HG02759 (cell line): Measurements from ENCODE around the gene FAM184A.
"Not testable (repeated sequence)": the region's sequence is repeated elsewhere in the genome, so short reads cannot be mapped to it uniquely, and the experiment has no call there.

Experiments used
- ATAC-seq: cut with Tn5 transposase; IDR thresholded peaks from one replicate; pipeline ENCODE4 v1.9.1; 2021; ENCODE audit warnings: mild to moderate bottlenecking, moderate library complexity; ENCODE audit not compliant: unreplicated experiment

The FAM184A gene

GRCh38 chr6:119020597-119021561 lies 57.6 kb downstream of the FAM184A start:
- ATAC-seq, result no peak

GRCh38 chr6:119015165-119015564 lies 63.3 kb downstream of the FAM184A start:
- ATAC-seq, result not testable (repeated sequence)

- no peak for ATAC-seq
Measured at GRCh38 chr6:119012521-119012920, 65.9 kb downstream of the FAM184A start.

- ATAC-seq, result not testable (repeated sequence)
Measured at GRCh38 chr6:119009266-119009665, 69.2 kb downstream of the FAM184A start.

- no peak for ATAC-seq
Measured at GRCh38 chr6:119006974-119007373, 71.5 kb downstream of the FAM184A start.

GRCh38 chr6:119002069-119002468 lies 76.4 kb downstream of the FAM184A start:
- no peak for ATAC-seq

- no peak for ATAC-seq
Measured at GRCh38 chr6:118999494-119000040, 78.9 kb downstream of the FAM184A start.

- not testable (repeated sequence) for ATAC-seq
Measured at GRCh38 chr6:118997426-118997825, 81.0 kb downstream of the FAM184A start.

- no peak for ATAC-seq
Measured at GRCh38 chr6:118996289-118996820, 82.1 kb downstream of the FAM184A start.

- no peak for ATAC-seq
Measured at GRCh38 chr6:118993803-118994251, 84.6 kb downstream of the FAM184A start.

- no peak for ATAC-seq
Measured at GRCh38 chr6:118993358-118993757, 85.1 kb downstream of the FAM184A start.

- ATAC-seq, result no peak
Measured at GRCh38 chr6:118992186-118992795, 86.2 kb downstream of the FAM184A start.

- ATAC-seq, result no peak
Measured at GRCh38 chr6:118986312-118986711, 92.2 kb downstream of the FAM184A start.

GRCh38 chr6:118985123-118985830 lies 93.2 kb downstream of the FAM184A start:
- no peak for ATAC-seq

GRCh38 chr6:118984342-118984741 lies 94.1 kb downstream of the FAM184A start:
- no peak for ATAC-seq

- no peak for ATAC-seq
Measured at GRCh38 chr6:118982575-118982911, 95.9 kb downstream of the FAM184A start.

- no peak for ATAC-seq
Measured at GRCh38 chr6:118981884-118982574, 96.4 kb downstream of the FAM184A start.

- ATAC-seq, result no peak
Measured at GRCh38 chr6:118980063-118980462, 98.4 kb downstream of the FAM184A start.

GRCh38 chr6:118974790-118975189 lies 103.7 kb downstream of the FAM184A start:
- no peak for ATAC-seq

GRCh38 chr6:118971682-118972081 lies 106.8 kb downstream of the FAM184A start:
- ATAC-seq, result no peak
